GM19035 (cell line): ENCODE measurements around the gene DCAF8.
"Not testable (repeated sequence)": the region's sequence is repeated elsewhere in the genome, so short reads cannot be mapped to it uniquely, and the experiment has no call there.

ENCODE experiments used
- ATAC-seq: cut with Tn5 transposase; IDR thresholded peaks from one replicate; pipeline ENCODE4 v1.9.1; 2021; ENCODE audit not compliant: unreplicated experiment

DCAF8 gene

GRCh38 chr1:160261893-160262794, at the start of gene DCAF8:
Gene DCAF8, minus strand, starts transcription at chr1:160262549. Its CDS starts 18,541 bp downstream, at chr1:160244008.
- peak; percentile 82 for ATAC-seq

- ATAC-seq: no peak
These were observed 47.2 kb upstream of the DCAF8 start for GRCh38 chr1:160309571-160309970.

GRCh38 chr1:160309185-160309557, 46.8 kb upstream of the DCAF8 start:
- ATAC-seq: no peak

DNA sequence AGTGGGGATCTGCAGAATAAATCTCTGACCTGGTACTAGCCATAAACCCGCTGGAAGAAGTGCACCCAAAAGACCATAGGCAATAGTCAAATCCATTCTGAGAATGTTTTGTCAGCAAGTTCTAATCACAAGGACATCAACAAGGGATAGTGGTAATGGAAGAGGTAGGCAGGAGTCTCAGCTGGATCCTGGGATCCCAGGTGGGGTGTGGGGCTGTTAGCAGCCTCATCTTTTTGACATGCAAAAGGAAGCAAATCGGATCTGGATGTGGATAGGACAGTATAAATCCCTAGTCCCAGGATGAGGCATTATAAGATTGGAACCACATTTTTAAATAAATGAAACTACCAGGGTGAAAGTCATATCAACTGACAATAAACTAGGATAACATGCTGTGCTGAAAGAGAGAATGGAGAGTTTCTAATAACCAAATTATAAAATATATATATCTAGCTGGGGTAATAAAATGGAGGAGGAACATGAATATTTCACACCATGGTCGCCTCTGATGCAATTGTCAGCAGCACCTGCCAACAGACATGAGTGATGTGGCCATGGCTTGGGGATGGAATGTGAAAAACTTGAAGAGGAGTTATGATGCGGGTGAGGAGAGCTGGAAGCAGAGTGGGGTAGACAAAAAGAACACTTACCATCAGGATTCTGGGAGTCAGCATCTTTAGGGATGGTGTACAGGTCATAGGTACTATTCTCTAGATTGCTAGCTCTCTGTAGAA, 46.3 kb upstream of the DCAF8 start:
- no peak for ATAC-seq

DNA sequence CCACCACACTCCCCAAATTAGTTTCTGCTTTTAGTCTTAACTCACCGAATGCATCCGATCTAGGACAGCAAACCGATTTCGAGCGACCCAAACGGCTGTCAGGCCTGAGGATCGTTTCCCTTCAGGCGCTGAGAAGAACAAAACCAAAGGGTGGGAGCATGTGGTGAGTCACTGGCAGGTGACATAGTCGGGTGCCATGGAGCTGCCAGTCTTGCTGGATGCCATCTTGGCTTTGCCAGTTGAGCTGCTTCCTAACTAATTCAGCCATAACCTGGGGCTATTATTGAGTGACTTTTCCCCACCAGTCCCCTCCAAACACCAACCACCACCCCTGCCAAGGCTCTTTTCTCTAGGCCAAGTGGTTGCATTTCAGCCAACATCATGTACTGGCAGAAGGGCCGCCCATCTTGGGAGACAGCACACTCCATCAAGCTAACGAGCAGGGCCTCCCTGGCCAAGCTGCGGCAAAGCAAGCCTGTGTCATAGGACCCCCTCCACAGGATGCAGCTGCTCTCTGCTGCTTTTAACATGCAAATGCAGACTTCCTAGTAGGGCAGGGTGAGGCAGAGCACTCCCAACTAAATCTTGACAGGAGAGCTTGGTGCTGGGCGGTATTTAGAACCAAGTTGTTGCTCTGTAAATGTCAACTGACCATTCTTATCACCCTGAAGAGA, 44.9 kb upstream of the DCAF8 start:
- no peak for ATAC-seq

DNA sequence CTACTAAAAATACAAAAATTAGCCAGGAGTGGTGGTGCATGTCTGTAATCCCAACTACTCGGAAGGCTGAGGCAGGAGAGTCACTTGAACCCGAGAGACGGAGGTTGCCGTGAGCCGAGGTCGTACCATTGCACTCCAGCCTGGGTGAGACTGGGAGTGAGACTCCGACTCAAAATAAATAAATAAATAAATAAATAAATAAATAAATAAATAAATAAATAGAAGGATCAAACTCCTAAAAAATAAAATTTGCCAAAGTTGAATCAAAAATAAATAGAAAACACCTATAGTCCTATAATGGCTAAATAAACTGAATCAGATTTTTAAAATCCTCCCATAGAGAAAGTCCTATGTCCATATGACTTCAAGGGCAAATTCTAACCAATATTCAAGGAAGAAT, 37.8 kb upstream of the DCAF8 start:
- no peak for ATAC-seq

DNA sequence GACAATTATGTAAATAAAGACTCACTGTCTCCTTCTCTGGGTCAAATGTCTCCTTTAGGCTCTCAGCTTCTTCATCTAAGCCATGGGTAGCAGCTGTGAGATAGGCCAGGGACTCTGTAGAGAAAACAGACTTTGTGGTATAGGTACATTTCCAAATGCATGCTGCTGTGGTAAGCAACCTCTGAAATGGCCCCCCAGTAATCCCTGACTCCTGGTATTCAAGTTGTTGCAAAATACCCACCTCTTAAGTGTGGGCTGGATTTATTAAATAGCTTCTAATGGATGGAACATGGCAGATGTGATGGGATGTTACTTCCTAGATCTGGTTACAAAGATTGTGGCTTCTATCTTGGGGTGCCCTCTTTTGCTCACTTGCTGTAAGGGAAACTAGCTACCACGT, 33.7 kb upstream of the DCAF8 start:
- no peak for ATAC-seq

DNA sequence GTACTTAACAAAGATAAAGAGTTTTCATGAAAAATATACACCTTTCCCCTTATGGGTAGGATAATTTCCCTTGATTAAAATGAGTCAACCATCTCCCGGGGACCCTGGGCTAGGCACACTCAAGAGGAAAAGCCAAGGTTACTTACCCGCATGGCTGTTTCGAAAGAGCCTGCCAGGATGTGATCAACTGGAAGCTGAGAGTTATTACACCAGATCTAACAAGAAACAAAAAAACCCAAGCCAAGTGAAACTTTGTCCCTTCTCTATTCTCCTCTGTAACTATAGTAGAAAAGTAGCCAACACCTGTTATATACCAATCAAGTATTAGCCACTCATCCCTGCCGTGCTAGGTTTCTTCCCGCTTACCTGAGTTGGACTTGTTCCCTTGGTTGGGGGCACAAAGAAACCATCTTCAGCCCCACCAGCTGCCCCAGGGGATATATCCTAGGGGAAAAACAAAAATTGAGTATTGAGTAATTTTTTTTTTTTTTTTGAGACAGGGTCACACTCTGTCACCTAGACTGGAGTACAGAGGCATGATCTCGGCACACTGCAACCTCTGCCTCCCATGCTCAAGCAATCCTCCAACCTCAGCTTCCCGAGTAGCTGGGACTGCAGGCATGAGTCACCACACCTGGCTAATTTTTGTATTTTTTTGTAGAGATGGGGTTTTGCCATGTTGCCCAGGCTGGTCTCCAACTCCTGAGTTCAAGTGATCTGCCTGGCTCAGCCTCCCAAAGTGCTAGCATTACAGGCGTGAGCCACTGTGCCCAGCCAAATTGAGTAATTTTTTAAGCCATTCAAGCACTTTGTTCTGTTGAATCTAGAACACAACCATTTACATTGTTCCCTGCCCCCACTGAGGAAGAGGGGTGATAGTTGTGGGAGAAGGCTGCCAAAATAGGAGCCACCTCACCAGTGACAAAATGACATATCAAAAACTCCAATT, 30.9 kb upstream of the DCAF8 start:
- ATAC-seq: no peak

- ATAC-seq: peak; percentile 78
These were observed 29.2 kb upstream of the DCAF8 start for GRCh38 chr1:160291248-160292220.

DNA sequence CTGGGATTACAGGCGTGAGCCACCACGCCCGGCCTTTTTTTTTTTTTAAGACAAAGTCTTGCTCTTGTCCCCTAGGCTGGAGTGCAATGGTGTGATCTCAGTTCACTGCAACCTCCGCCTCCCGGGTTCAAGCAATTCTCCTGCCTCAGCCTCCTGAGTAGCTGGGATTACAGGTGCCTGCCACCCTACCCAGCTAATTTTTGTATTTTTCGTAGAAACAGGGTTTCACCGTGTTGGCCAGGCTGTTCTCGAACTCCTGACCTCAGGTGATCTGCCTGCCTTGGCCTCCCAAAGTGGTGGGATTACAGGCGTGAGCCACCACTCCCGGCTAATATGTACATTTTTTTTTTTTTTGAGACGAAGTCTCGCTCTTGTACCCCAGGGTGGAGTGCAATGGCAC, 25.4 kb upstream of the DCAF8 start:
- ATAC-seq: not testable (repeated sequence)

GRCh38 chr1:160285506-160285905, 23.2 kb upstream of the DCAF8 start:
- ATAC-seq: no peak

DNA sequence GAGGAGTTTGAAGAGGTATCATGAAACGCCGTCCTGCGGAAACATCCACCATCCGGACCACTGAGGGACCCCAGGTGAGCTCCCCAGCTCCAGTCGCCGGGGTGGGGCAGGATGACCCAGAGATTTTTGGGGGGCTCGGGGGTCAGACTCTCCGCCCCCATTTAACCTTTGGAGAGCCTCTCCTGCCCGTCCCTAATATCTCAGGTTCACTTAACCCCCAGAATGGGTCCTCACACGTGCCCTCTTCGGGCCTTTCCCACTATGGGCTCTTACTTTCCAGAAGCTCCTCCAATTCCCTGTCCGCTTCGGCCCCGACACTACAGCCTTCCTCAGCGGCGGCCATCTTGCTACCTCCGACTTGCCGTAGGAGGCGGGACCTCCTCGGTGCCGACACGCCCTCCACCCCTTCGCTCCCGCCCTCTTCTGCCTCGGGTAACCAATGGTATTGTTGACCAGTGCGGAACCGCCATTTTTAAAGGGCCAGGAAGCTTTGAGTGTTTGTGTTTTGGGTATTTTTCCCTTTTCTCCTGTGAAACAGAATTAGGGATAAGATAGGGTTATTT, 22.5 kb upstream of the DCAF8 start, which contains the start of gene PEX19:
TSS of gene PEX19 (minus strand) at position 352 of the 563 bp plus-strand sequence. CDS start at position 343, 9 bp downstream.
- ATAC-seq: peak; percentile 98

DNA sequence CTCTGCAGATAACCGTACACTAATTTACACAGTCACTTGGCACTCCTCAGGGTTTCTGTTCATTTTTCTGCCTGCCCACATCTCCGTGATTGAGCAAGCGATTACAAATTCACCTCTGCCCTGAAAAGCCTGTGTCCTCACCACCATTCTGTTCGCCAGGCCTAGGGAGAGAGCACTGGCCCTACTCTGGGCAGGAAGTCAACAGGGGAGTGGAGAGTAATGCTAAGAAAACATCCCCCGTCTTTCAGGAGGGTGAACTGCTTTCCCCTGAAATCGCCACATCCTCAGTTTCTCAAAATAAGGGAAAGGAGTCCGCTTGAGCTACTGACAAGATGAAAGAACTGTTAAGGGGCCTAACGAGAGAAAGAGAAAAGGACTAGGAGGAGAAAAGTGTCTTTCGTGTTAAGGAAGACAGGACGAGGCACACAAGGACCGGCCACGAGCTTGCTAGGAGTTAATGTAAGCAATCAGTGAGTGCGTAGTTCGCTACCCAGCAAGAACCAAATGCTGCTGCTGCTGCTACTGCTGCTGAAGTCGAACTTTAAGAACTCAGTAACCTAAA, 22.0 kb upstream of the DCAF8 start:
- peak; percentile 29 for ATAC-seq

DNA sequence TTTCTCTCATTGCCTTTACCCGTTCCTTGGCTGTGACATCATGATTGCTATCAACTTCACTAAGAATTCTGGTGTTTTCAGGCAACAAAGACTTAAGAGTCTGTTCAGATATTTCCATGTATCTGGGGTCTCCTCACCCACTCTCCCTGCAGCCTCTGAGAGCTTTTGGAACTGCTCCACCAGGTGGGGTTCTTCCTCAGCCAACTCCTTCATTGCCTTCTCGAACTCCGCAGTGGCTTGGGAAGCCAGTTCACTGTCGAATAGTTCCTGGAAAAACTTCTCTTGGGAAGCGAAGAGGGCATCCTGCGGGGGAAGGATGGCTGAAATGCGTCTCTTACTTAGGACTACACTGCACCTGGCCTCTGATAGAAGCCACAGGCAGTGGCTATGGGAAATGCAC, 20.5 kb upstream of the DCAF8 start:
- ATAC-seq: no peak

DNA sequence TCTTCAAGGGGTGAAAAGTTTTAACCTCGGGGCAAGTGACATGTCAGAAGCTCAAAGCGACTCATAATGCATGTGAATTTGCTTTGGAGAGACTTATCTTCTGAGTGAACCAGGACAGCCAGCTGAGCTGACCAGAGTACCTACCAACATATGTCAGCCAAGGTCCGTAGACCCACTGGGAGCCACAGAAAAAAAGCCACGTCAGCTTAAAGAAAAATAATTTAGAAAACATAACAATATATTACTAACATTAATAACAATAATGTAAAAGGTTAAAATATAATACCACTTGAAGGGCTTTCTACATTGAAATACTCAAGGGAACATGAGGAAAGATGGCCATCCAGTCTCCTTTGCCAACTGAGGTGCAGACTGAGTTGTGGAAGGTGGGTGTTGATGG, 15.6 kb upstream of the DCAF8 start:
- ATAC-seq: no peak

- no peak for ATAC-seq
These were observed 15.0 kb upstream of the DCAF8 start for GRCh38 chr1:160277330-160277729.

GRCh38 chr1:160271025-160271424, 8.7 kb upstream of the DCAF8 start:
- no peak for ATAC-seq

DNA sequence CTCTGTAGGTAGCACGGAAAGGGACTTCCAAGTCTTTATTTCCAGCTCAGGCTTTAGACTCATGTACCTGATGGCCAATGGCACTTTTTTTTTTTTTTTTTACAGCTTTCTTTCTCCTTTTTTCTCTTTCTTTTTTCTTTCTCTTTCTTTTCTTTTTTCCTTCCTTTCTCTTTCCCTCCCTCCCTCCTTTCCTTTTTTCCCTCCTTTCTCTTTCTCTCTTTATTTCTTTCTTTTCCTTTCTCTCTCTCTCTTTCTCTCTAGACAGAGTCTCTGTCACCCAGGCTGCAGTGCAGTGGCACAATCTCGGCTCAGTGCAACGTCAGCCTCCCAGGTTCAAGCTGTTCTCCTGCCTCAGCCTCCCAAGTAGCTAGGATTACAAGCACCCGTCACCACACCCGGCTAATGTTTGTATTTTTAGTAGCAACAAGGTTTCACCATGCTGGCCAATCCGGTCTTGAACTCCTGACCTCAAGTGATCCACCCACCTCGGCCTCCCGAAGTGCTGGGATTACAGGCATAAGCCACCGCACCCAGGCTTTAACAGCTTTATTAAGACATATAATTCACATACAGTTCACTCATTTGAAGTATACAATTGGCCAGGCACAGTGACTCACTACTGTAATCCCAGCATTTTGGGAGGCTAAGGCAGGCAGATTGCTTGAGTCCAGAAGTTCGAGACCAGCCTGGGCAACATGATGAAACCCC, 5.1 kb upstream of the DCAF8 start:
- ATAC-seq: no peak
